ACHN (cell line): Measurements from ENCODE around the gene TMEM86B.

Experiments used
- DNase-seq: peaks from one replicate; pipeline ENCODE4 v3.0.0-alpha.2; 2015
- in situ Hi-C: cut with HindIII; loops from 2 replicates; pipeline ENCODE4 v1.10.0; 2017; ENCODE audit warnings: low sequenced_read_pairs, low pct_ligation_motif_present, low pct_unique_long_range_greater_than_20kb

Gene TMEM86B

DNA sequence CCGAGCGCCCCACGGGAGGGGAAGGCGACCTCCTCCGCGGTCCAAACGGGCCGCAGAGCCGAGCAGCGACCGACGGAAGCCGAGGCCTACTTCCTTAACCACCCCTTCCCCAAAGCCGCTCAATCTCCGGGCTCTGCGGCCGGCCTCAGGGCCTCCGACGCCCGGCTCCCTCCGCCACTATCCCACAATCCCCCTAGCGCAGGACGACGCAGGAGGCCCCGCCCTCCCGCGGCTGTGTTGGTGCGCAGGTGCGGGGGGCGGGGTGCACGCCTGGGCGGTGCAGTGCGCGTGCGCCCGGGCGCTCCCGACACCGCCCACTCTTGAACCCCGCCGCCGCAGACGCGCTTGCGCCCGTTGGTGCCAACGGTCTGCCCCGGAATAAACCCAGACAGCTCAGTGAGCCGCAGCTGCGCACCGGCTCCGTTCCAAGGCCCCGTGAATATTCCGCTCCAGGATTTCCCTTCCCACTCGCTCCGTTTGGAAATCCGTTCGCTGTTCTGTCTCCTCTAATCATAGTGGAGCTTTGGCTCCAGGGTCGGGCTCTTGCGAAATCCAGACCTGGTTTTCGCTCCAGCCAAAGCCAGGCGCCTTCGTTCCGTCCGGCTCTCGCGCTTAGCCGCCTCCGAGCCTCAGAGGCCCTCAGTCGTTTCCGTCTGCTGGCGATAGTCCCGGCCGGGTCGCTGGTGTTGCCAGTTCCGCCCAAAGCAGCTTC lies 30.4 kb upstream of the TMEM86B start, which contains the start of gene PPP6R1:
Gene PPP6R1, minus strand, starts transcription at position 190 of the 712 bp plus-strand sequence. CDS start 11,914 bp downstream, outside the sequence.
- peak; percentile 98 for DNase-seq
- in situ Hi-C loops = no loop called here

DNA sequence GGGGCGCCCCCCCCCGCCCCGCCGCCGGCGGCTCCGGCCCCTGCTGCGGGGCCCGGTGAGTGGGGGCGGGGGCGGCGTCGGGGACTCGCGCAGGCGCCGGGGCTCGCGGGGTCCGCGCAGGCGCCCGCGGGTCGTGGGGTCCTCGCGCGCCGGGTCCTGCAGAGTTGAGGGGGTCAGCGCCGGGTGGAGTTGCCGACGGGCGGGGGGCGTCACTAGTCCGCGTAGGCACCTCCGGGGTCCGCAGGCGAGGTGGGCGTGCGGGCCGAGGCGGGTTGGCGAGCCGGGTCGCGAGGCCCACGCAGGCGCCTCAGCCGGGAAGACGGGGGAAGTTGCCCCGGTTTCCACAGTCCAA lies 29.9 kb upstream of the TMEM86B start:
- in situ Hi-C loops = no loop called here
- DNase-seq = peak; percentile 4

DNA sequence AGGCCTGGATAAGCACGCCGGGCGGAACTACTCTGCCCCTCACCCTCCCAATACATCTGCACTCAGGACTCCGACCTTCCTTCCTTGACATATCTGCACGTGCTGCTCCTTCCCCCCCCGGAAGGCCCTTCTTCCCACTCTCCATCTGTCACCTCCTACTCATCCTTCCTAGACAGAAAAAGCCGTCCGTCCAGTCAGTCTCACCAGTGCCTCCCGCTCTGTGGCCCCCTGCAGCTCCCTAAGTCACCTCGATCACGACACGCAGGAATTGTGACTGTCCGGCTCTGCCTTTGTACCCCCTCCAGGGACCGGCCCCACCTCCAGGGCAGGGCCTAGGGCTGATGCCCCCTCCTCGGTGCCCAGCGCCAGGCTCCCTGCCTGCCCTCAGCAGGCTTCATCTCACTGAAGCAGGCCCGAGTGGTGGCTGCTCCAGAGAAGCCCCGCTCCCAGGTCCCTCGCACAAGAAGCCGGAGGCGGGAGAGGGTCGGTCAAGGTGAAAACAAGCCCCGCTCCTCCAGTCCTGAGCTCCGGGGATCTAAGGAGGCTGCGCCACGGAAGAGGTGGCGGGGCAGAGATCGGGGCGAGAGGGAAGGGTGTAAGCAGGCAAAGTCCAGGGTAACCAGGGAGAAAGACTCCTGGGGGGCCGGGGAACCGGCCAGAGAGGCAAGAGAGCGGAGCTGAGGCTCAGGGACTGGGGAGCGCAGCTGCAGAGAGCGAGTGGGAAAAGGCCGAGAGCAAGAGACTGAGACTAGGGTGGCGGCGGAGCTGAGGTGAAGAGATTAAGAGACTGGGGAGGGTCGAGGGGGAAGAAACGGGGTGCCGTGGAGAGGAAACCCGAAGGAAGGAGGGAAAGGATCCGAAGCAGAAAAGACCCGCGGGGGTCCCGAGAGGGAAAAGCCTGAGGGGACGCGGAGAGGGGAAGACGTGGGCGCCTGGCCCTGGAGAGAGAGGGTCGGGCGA lies 29.2 kb upstream of the TMEM86B start:
- in situ Hi-C loops = no loop called here
- peak; percentile 21 for DNase-seq

DNA sequence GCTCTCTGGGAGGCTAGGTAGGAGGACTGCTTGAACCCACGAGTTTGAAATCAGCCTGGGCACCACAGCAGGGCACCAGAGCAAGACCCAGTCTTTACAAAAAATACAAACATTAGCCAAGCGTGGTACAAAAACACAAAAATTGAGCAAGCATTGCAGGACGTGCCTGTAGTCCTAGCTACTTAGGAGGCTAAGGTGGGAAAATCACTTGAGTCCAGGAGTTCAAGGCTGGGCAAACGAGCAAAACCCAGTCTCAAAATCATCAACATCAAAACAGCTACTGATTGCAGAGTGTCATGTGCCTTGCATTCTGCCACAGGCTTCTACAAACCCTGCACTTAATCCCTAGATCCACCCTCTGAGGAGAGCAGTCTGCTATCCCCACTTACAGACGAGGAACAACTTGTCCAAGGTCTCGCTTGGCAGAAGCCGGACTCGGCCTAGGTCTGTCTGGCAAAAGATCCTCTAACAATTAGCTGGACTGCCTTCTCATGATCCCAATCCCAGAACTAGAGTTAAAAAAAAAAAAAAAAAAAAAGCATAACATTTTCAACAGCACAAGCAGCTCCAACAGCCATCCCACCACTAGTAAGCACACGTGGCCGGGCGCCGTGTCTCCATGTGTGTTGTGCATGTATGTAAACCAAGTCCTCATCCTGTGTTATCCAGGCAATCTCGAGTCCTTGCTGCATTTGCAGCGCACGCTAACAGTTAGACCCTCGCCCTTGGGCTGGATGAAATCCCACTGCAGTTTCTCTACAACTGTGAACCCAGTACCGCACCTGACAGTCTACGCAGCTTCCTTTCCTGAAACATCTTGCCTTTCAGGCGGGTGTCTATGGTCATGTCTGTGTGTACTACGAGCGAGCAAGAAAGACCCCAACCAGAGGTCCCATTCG lies 28.2 kb upstream of the TMEM86B start:
- DNase-seq = no peak
- in situ Hi-C loops = no loop called here

DNA sequence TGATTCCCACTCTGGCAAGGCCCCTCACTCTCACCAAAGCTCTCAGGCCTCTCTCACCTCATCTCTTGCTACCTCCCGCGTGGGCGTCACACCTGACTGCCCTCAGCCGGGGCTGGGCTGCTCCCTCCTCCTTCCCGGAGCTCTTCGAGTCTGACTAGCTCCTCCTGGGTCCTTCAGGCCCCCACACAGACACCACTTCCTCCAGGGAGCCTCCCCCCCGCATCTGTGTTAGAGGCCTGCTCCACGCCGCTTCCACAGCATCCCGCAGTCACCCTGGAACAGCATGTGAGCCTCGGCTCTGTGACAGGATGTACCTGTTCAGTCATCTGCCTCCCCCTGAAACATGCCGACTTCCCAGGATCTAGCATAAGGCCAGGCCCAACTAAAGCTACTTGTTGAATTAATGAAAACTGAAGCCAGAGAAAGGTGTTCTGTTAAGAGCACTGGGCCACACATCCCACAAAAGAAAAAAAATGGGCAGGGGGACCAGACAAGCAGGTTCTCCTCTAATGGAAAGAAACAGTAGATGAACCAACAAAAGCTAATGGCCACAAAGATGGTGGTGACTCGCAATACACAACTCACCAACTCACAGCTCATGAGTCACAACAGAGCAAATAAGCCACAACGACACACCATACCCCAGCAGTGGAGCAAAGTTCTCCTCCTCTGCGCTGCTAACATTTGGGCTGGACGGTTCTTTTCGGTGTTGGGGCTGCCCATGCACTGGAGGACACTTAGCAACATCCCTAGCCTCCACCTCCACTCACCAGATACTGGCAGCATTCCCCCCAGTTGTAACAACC lies 27.3 kb upstream of the TMEM86B start:
- in situ Hi-C loops = no loop called here
- peak; percentile 6 for DNase-seq

DNA sequence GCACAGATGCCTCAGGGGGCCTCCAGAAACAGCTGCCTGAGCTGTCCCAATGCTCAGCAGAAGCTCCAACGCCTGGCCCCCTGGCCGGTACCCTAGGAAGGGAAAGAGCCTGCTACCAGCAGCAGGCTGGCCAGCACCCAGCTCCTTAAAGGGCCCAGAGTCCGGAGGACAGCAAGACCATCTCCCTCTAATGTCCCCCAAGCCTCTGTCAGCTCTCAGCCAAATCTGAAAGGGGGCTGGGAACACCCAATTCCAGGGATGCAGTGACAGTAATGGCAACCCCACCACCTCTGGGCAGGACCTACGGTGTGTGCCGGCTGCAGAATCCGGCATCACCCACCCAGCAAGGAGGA lies 26.0 kb upstream of the TMEM86B start:
- in situ Hi-C loops = no loop called here
- DNase-seq = no peak

DNA sequence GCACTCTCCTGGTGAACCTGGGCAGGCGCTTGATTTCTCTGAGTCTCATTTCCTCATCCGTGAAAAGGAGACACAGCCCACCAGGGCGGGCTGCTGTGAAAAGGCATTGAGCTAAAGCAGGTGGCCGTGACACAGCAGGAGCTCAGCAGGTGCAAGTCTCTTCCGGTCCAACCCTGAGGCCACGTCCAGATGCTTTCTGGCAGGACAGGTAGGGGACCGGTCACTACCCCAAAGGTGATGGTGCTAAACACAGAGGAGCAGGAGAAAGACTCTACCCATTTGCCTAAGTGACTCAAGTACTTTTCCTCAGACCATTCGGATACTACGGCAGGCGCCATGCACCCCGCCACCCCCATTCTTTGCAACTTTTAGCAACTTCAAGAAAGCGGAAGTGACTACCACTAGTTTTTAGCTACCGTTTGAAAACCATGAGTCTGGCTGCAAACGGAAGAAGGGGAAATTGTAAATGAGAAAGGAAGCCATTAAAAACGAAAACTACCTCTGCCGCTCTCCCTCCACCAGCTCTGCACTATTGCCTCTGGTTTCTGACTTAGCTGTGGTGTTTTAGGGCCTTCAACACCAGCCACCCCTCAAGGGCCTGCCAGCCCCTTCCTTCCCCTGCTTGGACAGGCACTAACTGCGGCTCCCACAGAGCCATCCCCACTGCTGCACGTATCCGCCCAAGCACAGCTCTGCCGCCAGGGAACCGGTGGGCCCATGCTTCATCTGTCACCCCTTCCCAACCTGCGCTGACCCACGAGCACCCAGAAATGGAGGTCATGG lies 25.5 kb upstream of the TMEM86B start:
- no peak for DNase-seq
- in situ Hi-C loops = no loop called here

DNA sequence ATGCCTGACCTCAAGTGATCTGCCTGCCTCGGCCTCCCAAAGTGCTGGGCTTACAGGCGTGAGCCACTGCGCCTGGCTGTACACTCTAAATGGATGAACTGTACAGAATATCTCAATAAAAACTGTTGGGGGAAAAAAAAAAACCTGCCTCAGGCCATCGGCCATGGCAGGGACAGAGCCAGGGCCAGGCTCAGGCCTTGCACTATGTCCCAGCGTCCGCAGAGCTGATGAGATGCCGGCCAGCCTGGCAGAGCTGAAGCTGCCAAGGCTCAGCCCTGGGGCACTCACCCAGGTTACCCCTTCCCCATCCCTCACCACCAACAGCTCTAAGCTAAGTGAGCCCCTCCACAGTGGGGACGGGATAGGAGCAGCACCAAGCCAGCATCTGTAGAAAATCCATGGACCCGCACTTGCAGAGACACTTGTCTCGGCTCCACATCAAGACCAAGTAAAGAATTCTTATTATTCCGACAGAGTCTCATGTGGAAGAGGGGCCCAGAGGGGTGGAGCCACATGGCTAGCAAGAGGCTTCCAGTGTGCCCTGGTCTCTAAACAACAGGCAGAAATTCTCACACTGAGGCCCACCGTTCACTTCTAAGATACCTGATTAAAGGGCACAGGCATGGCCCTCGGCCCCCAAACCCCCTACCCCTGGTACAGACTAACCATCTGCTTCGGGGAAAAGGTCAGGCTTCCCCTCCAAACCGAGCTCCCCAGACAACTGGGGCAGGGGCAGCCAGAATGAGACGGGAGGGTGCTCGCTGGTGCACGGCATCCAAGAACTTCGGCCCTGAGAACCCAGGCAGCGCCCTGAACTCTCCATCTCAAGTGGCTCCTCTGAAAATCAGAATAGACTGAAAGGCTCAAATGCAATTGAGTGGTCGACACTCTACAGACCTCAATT lies 24.4 kb upstream of the TMEM86B start:
- in situ Hi-C loops = no loop called here
- no peak for DNase-seq

DNA sequence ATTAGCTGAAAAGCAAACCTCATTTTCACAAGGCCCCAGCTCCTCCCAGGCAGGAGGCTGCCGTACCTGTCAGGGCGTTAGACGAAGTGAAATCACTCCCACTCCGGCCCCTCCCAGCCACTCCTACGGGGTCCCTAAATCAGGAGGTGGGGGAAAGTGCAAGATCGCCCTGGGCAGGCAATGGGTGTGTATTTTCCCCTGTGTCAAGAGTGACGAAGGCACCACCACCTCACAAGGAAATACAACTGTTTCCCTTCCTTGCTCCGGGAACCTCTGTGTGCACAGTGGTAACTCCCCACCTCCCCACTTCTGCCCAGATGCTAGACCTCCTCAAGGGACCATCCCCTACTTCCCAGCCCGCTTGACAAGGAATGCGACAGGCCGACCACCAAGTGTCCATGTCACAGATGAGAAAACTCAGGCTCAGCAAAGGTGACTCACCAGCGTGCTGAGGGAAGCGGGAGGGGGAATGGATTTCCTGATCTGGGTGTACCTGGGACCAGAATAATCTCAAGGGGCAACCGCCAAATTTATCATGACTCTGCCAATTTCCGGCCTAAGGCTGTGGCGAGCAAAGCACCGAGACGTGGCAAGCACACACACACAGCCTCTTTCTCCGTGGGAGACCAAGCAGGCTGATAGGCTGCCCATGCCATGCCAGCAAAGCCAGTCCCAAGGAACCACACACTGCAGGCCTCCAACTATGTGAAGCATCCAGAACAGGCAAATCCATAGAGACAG lies 22.9 kb upstream of the TMEM86B start:
- peak; percentile 28 for DNase-seq
- in situ Hi-C loops = no loop called here

DNA sequence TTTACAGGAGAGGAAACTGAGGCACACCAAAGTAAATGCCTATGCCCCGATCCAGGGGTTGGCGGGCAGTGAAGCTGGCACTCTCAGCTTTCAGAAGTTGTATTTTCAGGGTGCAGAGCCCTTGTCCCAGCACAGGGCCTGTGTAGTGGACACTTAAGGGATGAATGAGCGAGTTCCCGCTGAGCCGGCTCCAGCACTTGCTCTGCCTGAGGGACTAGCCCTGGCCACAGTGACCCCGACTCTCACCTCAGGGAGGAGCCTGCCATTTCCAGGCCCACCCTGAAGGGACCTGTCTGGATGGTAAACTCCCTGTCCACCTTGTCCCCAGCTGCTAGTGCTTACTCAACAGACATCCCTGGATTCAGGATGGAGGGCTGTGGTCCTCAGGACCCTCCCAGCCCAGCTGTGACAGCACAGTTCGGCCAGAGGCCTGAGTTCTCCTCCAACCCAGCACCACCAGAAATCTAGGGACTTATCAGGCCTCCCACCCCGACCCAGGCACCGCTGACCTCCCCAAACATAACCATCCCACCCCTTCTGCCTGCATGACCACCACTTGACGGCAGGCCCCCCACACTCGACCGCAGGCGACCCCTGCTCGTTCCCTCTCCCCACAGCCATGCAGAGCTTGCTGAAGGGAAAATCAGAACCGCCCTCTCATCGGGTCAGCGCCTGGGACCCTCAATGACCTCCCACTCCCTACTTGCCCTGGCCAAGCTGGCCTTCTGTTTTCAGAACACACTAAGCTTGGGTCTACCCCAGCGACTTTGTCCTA lies 21.9 kb upstream of the TMEM86B start:
- in situ Hi-C loops = no loop called here

DNA sequence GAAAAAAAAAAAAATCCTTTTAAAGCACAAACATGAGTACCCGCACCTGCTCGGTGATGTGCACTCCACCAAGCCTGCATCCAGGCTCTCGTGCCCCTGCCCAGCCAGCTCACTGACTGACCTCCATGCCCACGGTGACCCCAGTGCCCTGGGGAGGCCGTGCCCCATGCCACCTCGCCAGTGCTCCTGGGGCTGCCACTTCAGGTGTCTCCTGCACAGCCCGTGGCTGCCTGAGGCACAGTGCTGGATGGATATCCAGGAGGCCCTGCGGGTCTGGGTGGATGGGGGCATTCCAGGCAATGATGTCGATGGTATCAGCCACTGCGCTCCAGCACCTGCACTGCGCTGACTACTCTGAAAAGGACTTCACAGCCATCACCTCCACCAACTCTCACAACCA lies 21.3 kb upstream of the TMEM86B start:
- no peak for DNase-seq
- in situ Hi-C loops = no loop called here

More for the DNA sequence above, 21.9 kb upstream of the TMEM86B start:
- DNase-seq = no peak

DNA sequence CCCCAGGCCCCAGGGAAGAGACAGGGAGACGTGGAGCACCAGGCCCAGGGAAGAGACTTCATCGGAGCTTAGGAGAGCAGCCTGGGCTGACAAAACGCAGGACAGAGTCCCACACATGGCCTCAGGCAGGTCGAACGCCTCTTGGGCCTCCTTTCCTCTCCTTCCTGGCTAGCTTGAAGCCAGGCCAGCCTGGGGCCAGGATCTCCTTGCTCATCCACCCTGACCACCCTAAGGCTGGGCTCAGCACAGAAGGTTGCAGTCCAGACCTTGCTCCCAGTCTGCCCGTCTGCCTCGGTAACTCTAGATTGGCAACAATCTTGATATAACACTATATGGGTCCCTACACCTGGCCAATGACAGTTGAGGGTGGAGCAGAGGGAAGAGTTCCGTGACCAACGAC lies 20.1 kb upstream of the TMEM86B start:
- DNase-seq = no peak
- in situ Hi-C loops = no loop called here

DNA sequence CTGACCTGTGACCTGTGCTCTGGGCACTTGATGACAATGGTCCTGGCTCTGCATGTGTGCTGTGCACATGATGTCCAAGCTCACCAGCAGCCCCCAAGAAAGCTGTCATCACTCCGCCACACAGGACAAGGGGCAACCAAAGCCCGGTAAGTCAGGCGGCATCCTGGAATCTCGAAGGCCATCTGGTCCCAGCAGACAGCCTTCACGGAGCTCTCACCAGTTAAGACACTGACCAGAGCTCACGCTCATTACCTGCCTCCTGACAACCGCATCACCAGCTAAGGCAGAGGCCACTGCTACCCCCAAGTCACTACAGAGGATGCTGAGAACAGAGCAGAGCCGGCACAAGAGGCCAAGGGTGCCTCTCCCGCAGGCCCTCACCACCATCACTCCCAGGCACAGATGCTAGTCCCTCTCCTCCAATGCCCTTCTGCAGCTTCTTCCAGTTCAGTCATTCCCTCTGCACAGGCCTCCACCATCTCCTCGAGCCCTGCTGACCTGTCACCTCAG lies 19.7 kb upstream of the TMEM86B start:
- in situ Hi-C loops = no loop called here

DNA sequence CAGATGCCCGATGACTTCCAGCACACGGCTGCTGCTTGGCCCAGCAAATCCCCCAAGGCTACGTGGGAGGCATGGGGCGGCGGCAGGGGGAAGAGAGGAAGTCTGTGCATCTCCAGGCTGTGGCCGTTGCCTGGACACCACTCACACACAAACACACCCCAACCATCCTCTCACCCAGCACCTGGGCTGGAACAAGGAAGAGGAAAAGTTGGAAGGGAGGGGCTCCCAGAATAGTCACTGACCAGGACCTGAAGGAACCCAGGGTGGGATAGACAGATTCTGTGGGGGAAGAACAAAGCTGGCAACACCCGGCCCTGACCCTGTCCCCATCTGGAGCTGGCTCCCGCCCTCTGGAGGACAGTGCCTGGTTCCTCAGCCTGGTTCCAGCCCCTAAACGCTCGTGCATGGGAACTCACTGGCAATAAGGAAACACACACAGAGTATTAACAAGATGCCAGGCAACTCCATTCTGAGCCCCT lies 19.1 kb upstream of the TMEM86B start:
- DNase-seq = no peak

More for the DNA sequence above, 19.7 kb upstream of the TMEM86B start:
- no peak for DNase-seq

More for the DNA sequence above, 19.1 kb upstream of the TMEM86B start:
- in situ Hi-C loops = no loop called here
